Measurements from ENCODE around the gene FXYD7. TPM values are rescaled to one million over a fixed set of nuclear protein-coding genes. Genes with fewer than 3 reads are reported as not detected.
A peak's percentile ranks its signal among the peaks of the same experiment; 100 is the strongest.

Gene FXYD7
- total RNA-seq, 1 donor = not detected

GRCh38 chr19:35140962-35141836, 1.9 kb upstream of the FXYD7 start:
- H3K4me3 ChIP-seq (ENCODE audit: low read depth, low read length) = peak overlapping the region; percentile 13
- DNase-seq (ENCODE audit: low read depth) = peak; percentile 79
- peak; percentile 64 for TF ChIP-seq CTCF (IDR thresholded peaks at IDR 0.05; ENCODE audit: insufficient read depth, low read length)

GRCh38 chr19:35141837-35142605, 1.0 kb upstream of the FXYD7 start:
- H3K4me3 ChIP-seq (ENCODE audit: low read depth, low read length) = no peak overlapping the region
- no peak for DNase-seq (ENCODE audit: low read depth)
- TF ChIP-seq CTCF (IDR thresholded peaks at IDR 0.05; ENCODE audit: insufficient read depth, low read length) = no peak

GRCh38 chr19:35142606-35143230, 337 bp upstream of the FXYD7 start:
- no peak for DNase-seq (ENCODE audit: low read depth)
- peak; percentile 35 for TF ChIP-seq CTCF (IDR thresholded peaks at IDR 0.05; ENCODE audit: insufficient read depth, low read length)
- H3K4me3 ChIP-seq (ENCODE audit: low read depth, low read length) = no peak overlapping the region

GRCh38 chr19:35143818-35144217, 763 bp downstream of the FXYD7 start:
- DNase-seq (ENCODE audit: low read depth) = no peak
- no peak overlapping the region for H3K4me3 ChIP-seq (ENCODE audit: low read depth, low read length)
- TF ChIP-seq CTCF (IDR thresholded peaks at IDR 0.05; ENCODE audit: insufficient read depth, low read length) = no peak

- no peak for DNase-seq (ENCODE audit: low read depth)
- no peak for TF ChIP-seq CTCF (IDR thresholded peaks at IDR 0.05; ENCODE audit: insufficient read depth, low read length)
- no peak overlapping the region for H3K4me3 ChIP-seq (ENCODE audit: low read depth, low read length)
Measured at GRCh38 chr19:35144259-35144599, 1.2 kb downstream of the FXYD7 start.

GRCh38 chr19:35144600-35145436, 1.8 kb downstream of the FXYD7 start:
- no peak for TF ChIP-seq CTCF (IDR thresholded peaks at IDR 0.05; ENCODE audit: insufficient read depth, low read length)
- no peak overlapping the region for H3K4me3 ChIP-seq (ENCODE audit: low read depth, low read length)
- no peak for DNase-seq (ENCODE audit: low read depth)

Data from fibroblast of the aortic adventitia (primary cell).